Mammary epithelial cell (primary cell): ENCODE measurements around the gene SH2D6.

ENCODE experiments used
- EZH2 ChIP-seq: IDR thresholded peaks from 2 replicates; pipeline ENCODE4 v1.6.1; 2012; ENCODE audit warnings: low read length, inconsistent platforms, borderline replicate concordance
- TF ChIP-seq, protein P1 (sequence below), 2 donors: IDR thresholded peaks in 1 of 2; conservative IDR thresholded peaks in 1 of 2; 2 replicates each; pipeline ENCODE4 v1.5.1; 2011 to 2012; ENCODE audit warnings: inconsistent platforms in 2 of 2, low read length in 2 of 2, mild to moderate bottlenecking in 2 of 2, control low read depth in 1 of 2, low read depth in 1 of 2; ENCODE audit not compliant: insufficient read depth in 1 of 2; ENCODE audit errors: extremely low read depth in 1 of 2

- TF ChIP-seq, protein P1, sequence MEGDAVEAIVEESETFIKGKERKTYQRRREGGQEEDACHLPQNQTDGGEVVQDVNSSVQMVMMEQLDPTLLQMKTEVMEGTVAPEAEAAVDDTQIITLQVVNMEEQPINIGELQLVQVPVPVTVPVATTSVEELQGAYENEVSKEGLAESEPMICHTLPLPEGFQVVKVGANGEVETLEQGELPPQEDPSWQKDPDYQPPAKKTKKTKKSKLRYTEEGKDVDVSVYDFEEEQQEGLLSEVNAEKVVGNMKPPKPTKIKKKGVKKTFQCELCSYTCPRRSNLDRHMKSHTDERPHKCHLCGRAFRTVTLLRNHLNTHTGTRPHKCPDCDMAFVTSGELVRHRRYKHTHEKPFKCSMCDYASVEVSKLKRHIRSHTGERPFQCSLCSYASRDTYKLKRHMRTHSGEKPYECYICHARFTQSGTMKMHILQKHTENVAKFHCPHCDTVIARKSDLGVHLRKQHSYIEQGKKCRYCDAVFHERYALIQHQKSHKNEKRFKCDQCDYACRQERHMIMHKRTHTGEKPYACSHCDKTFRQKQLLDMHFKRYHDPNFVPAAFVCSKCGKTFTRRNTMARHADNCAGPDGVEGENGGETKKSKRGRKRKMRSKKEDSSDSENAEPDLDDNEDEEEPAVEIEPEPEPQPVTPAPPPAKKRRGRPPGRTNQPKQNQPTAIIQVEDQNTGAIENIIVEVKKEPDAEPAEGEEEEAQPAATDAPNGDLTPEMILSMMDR (conservative IDR thresholded peaks at IDR 0.05 in 1 of 2, IDR thresholded peaks at IDR 0.05 in 1 of 2; ENCODE audit: extremely low read depth in 1 of 2, insufficient read depth in 1 of 2, low read depth in 1 of 2, low read length in 2 of 2), result no peak
- TF ChIP-seq EZH2, result no peak
These were observed 22.2 kb downstream of the SH2D6 start for GRCh38 chr2:85440729-85441128.
